Measurements from ENCODE around the gene SMARCD3.

DNA sequence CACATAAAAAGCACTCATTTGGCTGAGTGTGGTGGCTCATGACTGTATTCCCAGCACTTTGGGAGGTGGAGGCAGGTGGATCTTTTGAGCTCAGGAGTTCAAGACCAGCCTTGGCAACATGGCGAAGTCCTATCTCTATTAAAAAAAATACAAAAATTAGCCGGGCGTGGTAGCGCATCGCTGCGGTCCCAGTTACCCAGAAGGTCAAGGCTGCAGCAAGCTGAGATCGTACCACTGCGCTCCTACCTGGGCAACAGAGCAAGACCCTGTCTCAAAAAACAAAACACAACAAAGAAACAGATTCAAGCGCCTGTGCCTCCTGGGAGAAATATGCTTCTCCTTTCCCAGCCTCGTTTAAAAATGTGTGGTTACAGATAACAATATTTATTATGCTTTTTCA is 19.2 kb downstream of the SMARCD3 start:
- no peak for TF ChIP-seq POLR2A (IDR thresholded peaks at IDR 0.05; ENCODE audit: low read depth)
- TF ChIP-seq, protein P1, sequence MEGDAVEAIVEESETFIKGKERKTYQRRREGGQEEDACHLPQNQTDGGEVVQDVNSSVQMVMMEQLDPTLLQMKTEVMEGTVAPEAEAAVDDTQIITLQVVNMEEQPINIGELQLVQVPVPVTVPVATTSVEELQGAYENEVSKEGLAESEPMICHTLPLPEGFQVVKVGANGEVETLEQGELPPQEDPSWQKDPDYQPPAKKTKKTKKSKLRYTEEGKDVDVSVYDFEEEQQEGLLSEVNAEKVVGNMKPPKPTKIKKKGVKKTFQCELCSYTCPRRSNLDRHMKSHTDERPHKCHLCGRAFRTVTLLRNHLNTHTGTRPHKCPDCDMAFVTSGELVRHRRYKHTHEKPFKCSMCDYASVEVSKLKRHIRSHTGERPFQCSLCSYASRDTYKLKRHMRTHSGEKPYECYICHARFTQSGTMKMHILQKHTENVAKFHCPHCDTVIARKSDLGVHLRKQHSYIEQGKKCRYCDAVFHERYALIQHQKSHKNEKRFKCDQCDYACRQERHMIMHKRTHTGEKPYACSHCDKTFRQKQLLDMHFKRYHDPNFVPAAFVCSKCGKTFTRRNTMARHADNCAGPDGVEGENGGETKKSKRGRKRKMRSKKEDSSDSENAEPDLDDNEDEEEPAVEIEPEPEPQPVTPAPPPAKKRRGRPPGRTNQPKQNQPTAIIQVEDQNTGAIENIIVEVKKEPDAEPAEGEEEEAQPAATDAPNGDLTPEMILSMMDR (IDR thresholded peaks at IDR 0.05) = no peak
- no peak for TF ChIP-seq POLR2AphosphoS5 (IDR thresholded peaks at IDR 0.05)

All from esophagus muscularis mucosa (tissue), 3 donors.